Loucy (cell line): ENCODE results near the gene CORT.

Source experiments
- EZH2phosphoT487 ChIP-seq: fragments of 200-600 bp; IDR thresholded peaks from 2 replicates; pipeline ENCODE4 v1.6.1; 2018; ENCODE audit warnings: antibody characterized with exemption, mild to moderate bottlenecking, moderate library complexity, borderline replicate concordance
- TF ChIP-seq, protein P1 (sequence below): fragments of 200-600 bp; sonication (generic); conservative IDR thresholded peaks from 2 replicates; pipeline ENCODE4 v1.5.1; 2014; ENCODE audit warnings: mild to moderate bottlenecking, antibody characterized with exemption, low read length

GRCh38 chr1:10495952-10496351 is 46.1 kb downstream of the CORT start:
- TF ChIP-seq, protein P1, sequence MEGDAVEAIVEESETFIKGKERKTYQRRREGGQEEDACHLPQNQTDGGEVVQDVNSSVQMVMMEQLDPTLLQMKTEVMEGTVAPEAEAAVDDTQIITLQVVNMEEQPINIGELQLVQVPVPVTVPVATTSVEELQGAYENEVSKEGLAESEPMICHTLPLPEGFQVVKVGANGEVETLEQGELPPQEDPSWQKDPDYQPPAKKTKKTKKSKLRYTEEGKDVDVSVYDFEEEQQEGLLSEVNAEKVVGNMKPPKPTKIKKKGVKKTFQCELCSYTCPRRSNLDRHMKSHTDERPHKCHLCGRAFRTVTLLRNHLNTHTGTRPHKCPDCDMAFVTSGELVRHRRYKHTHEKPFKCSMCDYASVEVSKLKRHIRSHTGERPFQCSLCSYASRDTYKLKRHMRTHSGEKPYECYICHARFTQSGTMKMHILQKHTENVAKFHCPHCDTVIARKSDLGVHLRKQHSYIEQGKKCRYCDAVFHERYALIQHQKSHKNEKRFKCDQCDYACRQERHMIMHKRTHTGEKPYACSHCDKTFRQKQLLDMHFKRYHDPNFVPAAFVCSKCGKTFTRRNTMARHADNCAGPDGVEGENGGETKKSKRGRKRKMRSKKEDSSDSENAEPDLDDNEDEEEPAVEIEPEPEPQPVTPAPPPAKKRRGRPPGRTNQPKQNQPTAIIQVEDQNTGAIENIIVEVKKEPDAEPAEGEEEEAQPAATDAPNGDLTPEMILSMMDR = no peak
- TF ChIP-seq EZH2phosphoT487 = no peak
